SJCRH30 (cell line): ENCODE results near the gene USP51. TPM values are rescaled to one million over a fixed set of nuclear protein-coding genes. Genes with fewer than 3 reads are reported as not detected.
"Not testable (repeated sequence)": the region's sequence is repeated elsewhere in the genome, so short reads cannot be mapped to it uniquely, and the experiment has no call there.

Experiments
- DNase-seq, 2 experiments: peaks; one replicate each; pipeline ENCODE4 v3.0.0-alpha.2; 2015 to 2020
- H3K27ac ChIP-seq: fragments of 250-450 bp; sonication (Bioruptor Pico); 2 replicates; pipeline ENCODE4 v1.5.1; 2020; ENCODE audit warnings: mild to moderate bottlenecking, moderate library complexity
- H3K27me3 ChIP-seq: fragments of 250-450 bp; sonication (Bioruptor Pico); 2 replicates; pipeline ENCODE4 v1.5.1; 2020; ENCODE audit warnings: mild to moderate bottlenecking, moderate library complexity
- H3K36me3 ChIP-seq: fragments of 250-450 bp; sonication (Bioruptor Pico); 2 replicates; pipeline ENCODE4 v1.5.1; 2020; ENCODE audit warnings: mild to moderate bottlenecking, moderate library complexity
- H3K4me1 ChIP-seq: fragments of 250-450 bp; sonication (Bioruptor Pico); 2 replicates; pipeline ENCODE4 v1.5.1; 2020; ENCODE audit warnings: mild to moderate bottlenecking, moderate library complexity
- H3K4me3 ChIP-seq: fragments of 250-450 bp; sonication (Bioruptor Pico); 2 replicates; pipeline ENCODE4 v1.5.1; 2020; ENCODE audit warnings: mild to moderate bottlenecking, moderate library complexity
- H3K9me3 ChIP-seq: fragments of 250-450 bp; sonication (Bioruptor Pico); replicated peaks from 2 replicates; pipeline ENCODE4 v1.5.1; 2020; ENCODE audit warnings: mild to moderate bottlenecking, moderate library complexity
- total RNA-seq: library from RNA; depleted of rRNA; stranded (reverse); fragments of >200 nt; shearing (Covaris generic); gene quantifications from 2 replicates; pipeline ENCODE4 v1.2.3, GENCODE V29; 2014; rRNA removed

USP51 gene
- total RNA-seq, 1 experiment from 2014 or later = 1.2 TPM

DNA sequence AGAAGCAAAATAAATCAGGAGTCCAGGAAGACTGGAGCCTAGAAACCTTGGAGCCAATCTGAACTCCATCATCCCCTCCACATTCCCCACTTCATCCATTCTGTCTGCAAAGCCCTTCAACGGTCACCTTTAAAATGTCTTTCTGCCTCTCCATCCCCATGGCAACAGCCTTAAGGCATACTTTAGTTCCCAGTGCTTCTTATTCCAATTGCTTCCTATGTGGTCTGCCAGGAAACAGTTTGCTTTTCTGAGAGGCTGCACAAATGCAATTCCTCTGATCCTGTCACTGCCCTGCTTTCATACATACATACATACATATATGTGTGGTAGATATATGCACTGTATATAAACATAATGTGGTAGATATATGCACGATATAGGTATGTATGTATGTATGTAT lies 38.5 kb downstream of the USP51 start:
- Histone ChIP-seq H3K4me3 (no peak overlapping the region; the same call in 1 of the 2 replicates), H3K36me3 (no peaks in the 10 kb centered on the region), H3K4me1 (no peaks in the 10 kb centered on the region), H3K27ac (no peak overlapping the region), H3K27me3 (no peaks in the 10 kb centered on the region), H3K9me3 (no peaks in the 10 kb centered on the region)
- DNase-seq = no peak

- Histone ChIP-seq H3K9me3 (no peaks in the 10 kb centered on the region), H3K27ac (no peak overlapping the region), H3K27me3 (no peaks in the 10 kb centered on the region), H3K4me1 (no peaks in the 10 kb centered on the region), H3K36me3 (no peaks in the 10 kb centered on the region), H3K4me3 (no peak overlapping the region)
- no peak for DNase-seq
Observed at GRCh38 chrX:55450259-55450658, 39.4 kb downstream of the USP51 start.

DNA sequence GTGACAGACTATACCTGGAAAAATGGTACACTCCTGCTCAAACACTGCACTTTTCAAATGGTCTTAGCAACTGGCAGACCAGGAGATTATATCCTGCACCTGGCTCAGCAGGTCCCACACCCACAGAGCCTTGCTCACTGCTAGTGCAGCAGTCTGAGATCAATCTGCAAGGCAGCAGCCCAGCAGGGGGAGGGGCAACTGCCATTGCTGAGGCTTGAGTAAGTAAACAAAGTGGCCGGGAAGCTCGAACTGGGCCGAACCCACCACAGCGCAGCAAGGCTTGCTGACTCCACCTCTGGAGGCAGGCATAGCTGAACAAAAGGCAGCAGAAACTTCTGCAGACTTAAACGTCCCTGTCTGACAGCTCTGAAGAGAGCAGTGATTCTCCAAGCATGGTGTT lies 46.2 kb downstream of the USP51 start:
- H3K4me1 ChIP-seq, H3K4me3 ChIP-seq, H3K27ac ChIP-seq, H3K27me3 ChIP-seq, H3K36me3 ChIP-seq, DNase-seq, H3K9me3 ChIP-seq: not testable (repeated sequence)

Other genes starting within 250 kb of the USP51 start
- gene PAGE3, start 224.9 kb downstream of the USP51 start, total RNA-seq = not detected in 2 replicates
- 8.5 and 8.6 TPM in 2 replicates for gene MAGEH1, start 37.7 kb downstream of the USP51 start, total RNA-seq
- not detected in 2 replicates for gene FOXR2, start 133.6 kb upstream of the USP51 start, total RNA-seq
- 7.0 and 8.4 TPM in 2 replicates for gene RRAGB, start 227.9 kb upstream of the USP51 start, total RNA-seq